HG02571 (cell line): Measurements from ENCODE around the gene OR1C1.
"Not testable (repeated sequence)": the region's sequence is repeated elsewhere in the genome, so short reads cannot be mapped to it uniquely, and the experiment has no call there.

Experiments
- ATAC-seq: cut with Tn5 transposase; IDR thresholded peaks from one replicate; pipeline ENCODE4 v1.9.1; 2021; ENCODE audit warnings: mild to moderate bottlenecking, moderate library complexity; ENCODE audit not compliant: unreplicated experiment

The OR1C1 gene, protein sequence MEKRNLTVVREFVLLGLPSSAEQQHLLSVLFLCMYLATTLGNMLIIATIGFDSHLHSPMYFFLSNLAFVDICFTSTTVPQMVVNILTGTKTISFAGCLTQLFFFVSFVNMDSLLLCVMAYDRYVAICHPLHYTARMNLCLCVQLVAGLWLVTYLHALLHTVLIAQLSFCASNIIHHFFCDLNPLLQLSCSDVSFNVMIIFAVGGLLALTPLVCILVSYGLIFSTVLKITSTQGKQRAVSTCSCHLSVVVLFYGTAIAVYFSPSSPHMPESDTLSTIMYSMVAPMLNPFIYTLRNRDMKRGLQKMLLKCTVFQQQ

DNA sequence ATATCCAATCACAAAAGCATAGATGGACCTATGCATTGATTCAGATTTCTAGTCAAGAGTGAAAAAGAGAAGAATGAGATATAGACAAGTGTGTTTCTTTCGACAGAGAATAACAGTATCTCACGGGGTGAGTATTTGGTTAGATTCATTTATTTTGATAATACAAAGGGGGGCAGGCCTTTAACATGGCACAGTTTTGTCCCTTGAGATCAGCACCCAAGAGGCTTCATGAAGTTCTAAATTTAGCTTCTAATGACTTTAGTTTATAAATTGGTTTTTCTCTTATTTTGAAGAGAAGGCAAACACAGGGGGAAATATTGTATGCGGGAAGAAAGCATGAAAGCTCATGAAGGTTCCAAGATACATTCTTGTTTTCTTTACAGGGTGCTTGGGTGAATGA, at the start of gene OR1C1:
Gene OR1C1 (minus strand): TSS at position 101 of the 400 bp plus-strand sequence. CDS start 2,150 bp downstream, outside the sequence.
- no peak for ATAC-seq

DNA sequence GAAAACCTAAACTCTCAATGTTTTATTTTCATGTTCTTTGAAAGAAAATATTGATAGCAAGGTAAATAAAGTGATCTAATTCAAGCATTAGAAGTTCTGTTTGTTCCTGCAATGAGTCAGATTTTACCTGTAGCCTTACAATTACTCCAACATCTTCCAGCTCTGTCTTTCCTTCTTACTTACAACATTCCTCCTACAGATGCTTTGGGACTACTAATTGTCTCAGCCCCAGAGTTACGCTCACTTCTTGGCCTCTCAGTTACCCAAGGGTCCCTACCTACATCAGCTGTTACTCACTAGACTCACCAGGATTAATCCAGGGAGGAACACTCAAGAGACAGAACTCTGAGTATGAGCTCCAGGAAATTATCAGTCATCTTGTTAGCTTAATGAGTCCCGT, 37.2 kb upstream of the OR1C1 start:
- no peak for ATAC-seq

DNA sequence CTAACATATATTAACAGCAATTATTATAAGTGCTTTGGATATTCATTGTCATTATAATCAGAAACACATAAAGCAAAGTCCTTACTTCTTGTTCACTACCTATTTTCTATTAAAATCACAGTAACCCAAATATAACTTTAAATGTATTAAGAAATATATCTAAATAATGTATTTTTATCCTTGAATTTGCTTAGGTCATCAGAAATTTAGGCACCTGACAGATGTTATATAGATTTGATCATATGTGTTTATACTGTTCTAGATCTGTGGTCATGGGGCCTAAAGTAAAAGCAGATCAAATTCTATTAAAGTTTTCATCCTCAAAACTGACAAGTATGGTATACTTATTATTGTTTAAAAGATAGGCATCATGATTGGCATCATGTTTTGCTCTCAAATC, 9.2 kb upstream of the OR1C1 start:
- no peak for ATAC-seq

DNA sequence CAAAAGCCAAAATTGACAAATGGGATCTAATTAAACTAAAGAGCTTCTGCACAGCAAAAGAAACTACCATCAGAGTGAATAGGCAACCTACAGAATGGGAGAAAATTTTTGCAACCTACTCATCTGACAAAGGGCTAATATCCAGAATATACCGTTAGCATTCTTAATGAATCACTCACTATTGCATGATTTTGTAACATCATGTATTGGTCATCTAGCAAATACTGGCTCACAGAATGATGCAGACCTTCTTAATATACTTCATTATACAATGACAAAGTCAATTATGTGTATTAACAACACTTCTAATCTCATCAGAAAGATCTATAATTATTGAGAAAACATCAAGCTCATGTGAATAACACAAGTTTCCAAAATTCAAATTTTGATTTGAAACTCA, 6.0 kb downstream of the OR1C1 start:
- ATAC-seq, result not testable (repeated sequence)

DNA sequence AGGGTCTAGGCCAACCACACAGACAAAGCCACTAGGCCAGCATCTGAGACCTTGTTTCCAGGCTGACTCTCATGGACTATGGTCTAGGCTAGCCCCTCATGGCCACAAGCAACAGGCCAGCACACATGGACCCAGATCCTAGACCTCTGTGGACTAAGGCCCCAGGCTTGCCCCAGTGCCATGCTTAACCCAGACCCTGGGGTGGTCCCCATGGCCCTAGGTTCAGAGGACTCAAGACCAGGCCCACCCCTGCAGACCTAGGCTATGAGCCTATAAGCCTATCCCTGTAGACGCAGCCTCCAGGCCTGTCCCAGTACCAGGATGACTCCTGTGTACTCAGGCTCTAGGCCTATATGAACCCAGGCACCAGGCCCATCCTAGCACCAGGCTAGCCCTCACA, 10.5 kb downstream of the OR1C1 start:
- ATAC-seq, result no peak

DNA sequence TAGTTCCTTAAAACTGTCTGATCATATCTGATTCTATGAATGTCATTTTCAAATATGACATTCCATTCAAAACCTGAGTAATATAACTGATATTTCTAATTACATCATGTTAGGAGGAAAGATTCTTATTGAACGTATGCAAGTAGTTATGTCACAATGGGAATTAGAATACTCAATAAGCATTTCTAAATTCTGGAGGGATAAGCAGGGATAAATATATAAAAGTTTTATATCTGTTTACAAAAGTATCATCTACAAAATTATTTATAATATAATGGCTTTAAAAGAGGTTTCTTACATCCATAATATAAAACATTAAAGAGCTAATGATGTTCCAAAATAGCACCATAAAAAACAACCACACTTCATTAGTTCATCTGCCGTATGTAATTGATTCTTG, 12.3 kb downstream of the OR1C1 start, which contains the start of gene OR14A2:
Gene OR14A2 (minus strand): TSS at position 101 of the 400 bp plus-strand sequence.
- no peak for ATAC-seq

DNA sequence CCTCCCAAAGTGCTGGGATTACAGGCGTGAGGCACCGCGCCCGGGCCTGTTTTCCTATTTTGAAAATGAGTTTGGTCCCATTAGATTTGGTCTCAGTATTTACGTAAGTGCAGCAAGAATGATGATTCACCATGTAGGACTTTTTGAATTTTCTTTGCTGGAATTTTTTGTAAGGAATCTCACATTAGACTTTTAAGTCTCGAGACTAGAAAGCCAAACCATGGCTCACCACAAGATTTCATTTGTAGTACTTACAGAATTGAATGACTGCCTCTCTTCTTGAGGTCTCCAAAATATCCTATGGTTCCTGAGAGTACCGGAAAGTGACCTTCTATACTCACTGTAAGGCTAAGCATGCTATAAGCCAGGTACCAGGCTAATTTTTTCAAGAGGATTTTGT, 12.7 kb downstream of the OR1C1 start:
- ATAC-seq, result no peak

DNA sequence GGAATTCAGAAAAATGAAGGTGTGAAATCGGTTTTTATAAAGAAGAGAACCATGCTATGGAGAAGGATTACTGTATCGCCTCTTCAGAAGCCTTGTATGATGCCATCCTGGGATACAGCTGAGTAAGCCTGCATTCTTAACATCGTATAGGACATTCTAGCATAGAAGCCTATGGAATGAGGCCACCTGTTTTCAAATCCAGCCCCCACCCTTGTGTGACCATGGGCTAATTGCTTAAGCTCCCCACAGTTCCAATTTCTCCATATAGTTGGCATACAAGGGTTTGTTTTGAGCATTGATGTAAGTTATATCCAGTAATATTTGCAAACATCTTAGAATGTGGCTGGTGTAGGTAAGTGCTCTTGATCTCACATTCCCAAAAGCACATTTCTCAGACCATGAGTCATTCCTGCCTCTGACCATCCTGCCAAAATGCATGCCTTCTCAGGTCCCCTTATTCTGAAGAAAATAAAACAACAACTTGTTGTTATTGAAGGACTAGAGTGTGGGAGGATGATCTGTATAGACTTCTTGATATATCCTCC, 13.9 kb downstream of the OR1C1 start:
- ATAC-seq, result no peak

DNA sequence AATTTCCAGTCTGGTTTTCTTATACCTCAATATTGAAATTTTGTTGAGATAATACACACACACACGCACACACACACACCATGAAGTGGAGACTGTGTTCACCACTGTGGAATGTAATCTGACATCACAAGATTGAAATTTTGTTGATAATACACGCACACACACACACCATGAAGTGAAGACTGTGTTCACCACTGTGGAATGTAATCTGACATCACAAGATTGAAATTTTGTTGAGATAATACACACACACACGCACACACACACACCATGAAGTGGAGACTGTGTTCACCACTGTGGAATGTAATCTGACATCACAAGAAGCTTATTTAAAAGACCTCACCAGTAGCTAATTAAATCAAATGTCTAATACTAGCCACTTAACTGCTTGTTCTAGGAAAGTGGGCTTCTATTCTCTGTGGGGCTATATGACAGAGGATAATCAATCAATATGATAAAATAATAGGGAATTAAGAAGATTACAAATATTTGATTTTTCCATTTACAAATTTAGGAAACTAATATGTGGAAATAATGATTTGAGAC, 18.1 kb downstream of the OR1C1 start:
- ATAC-seq, result not testable (repeated sequence)

DNA sequence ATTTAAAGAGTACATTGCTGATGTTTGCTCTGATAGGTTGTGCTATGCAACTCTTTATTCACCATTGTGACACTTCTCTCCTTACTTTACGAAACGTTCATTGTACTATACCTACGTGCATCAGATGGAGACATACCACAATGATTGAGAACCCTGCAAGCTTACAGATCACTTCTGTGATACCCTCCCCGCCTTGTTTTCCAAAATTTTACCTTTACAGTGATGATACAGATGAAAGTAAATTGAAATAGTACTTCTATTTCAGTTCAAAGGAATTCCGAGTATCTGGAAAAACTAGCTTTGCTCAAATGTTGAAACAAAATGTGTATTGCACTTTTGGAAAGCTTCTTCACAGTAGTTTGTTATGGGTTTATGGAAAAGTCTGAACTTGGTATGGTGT, 18.6 kb downstream of the OR1C1 start:
- no peak for ATAC-seq

DNA sequence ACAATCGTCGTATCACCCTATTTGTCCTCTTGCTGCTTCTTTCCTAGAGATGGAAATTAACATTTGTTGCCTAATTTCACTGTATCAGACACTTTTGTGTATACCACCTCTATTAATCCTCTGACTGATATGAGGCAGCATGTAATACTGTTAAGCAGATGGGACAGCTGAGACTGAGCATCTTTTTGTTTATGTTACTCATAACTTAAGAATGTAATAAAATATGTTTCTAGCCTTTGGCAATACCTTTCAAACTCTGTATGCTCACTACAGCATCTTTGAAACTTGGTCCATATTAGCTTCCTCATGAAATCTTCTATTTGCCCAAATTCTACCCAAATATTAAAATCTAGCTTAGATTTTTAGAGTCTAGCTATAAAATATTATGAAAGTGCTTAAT, 19.6 kb downstream of the OR1C1 start:
- ATAC-seq, result no peak

DNA sequence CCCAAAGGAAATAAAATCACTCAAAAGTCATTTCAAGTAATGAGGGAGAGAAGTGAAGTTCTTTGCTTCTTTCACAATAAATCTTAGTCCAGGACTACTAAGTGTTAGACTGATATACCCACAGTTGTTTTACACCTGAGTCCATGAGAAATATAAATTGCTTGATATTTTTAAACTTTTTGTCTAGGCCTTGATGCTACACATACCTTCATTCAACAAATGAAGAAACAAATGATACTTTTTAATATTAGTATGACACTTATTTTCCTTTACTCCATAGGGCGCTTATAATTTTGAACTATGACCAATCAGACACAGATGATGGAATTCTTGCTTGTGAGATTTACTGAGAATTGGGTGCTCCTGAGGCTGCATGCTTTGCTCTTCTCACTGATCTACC, 22.0 kb downstream of the OR1C1 start, which contains the start of gene OR14K1:
Gene OR14K1 (plus strand): TSS at position 301 of the 400 bp plus-strand sequence. CDS start 0 bp downstream, at position 301.
- ATAC-seq, result no peak

DNA sequence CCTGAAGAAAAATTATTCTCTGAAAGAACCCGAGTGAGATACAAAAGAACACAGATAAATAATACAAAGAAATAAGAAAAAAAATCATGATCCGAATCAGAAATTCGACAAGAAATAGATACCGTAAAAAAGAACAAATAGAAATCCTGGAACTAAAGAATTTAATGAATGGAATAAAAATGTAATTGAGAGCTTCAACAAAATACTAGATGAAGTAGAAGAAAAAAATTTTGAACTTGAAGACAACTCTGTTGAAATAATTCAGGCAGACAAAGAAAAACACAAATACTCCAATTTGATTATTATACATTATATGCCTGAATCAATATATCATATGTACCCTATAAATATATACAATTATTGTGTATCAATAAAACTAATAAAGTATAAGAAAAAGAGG, 39.1 kb downstream of the OR1C1 start:
- no peak for ATAC-seq

DNA sequence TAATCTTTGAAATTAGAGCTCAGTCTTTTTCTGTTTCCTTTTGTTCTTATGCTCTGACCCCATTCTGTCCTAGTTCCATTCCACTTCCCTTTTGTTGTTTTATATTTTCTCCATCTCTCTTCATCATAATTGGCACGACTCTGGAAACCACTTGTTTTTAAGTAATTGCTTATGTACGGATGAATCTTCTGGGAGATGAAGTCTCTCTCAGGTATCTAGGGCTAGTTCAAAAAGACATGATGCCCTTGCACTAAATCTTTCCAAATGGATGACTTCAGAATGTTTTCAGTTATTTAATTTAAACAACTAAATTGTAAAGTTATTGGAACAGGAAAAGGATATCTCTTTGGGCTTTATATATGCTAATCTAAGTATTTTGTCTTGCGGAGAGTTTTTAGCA, 43.8 kb downstream of the OR1C1 start, which contains the start of gene OR6F1:
Gene OR6F1 (minus strand): TSS at position 101 of the 400 bp plus-strand sequence. CDS start 3,891 bp downstream, outside the sequence.
- no peak for ATAC-seq

DNA sequence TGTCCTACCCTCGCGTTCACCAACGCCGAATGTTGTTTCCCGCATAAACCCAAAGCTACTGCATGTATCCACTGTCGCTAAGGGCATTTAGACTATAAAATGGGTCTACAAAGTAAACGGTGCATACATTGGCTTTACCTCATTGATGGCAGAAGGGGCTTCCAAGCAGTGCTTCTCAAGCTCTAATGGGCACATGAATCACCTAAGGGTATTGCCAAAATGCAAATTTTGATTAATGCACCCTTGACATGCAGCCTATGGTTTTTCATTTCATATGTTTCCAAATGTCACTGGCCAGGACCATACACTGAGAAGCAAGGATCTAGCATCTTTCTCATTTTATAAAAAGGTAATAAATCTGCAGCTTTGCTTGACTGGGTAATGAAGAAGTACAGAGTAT, 46.6 kb downstream of the OR1C1 start:
- no peak for ATAC-seq

DNA sequence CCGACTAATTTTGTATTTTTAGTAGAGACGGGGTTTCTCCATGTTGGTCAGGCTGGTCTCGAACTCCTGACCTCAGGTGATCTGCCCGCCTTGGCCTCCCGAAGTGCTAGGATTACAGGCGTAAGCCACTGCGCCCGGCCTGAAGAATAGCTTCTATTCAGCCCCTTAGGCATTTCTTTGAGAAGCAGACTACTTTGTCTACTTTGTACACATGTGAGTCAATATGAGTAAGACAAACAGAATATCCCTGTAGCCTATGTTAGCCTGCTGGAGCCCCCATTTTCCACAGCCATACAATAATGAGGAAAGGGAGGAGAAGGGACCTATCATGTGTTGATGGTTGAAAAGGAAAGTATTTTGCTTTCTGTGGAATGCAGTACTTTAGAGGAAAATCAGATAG, 49.7 kb downstream of the OR1C1 start:
- not testable (repeated sequence) for ATAC-seq
